EL (cell line): ENCODE results near the gene PADI3.

Source experiments
- DNase-seq: peaks from one replicate; pipeline ENCODE4 v3.0.0-alpha.2; 2016

PADI3 gene

GRCh38 chr1:17244821-17245740, 3.8 kb upstream of the PADI3 start:
- DNase-seq: no peak

- DNase-seq: no peak
Observed at GRCh38 chr1:17245816-17246325, 3.0 kb upstream of the PADI3 start.

GRCh38 chr1:17246971-17247370, 1.9 kb upstream of the PADI3 start:
- no peak for DNase-seq

GRCh38 chr1:17250601-17251000, 1.7 kb downstream of the PADI3 start:
- DNase-seq: peak; percentile 71

- no peak for DNase-seq
Observed at GRCh38 chr1:17251246-17251645, 2.3 kb downstream of the PADI3 start.

- DNase-seq: peak; percentile 79
Observed at GRCh38 chr1:17251701-17252376, 2.9 kb downstream of the PADI3 start.

GRCh38 chr1:17255336-17255735, 6.4 kb downstream of the PADI3 start:
- no peak for DNase-seq

- DNase-seq: no peak
Observed at GRCh38 chr1:17258116-17258757, 9.3 kb downstream of the PADI3 start.

- DNase-seq: no peak
Observed at GRCh38 chr1:17258758-17259130, 9.8 kb downstream of the PADI3 start.

- peak; percentile 72 for DNase-seq
Observed at GRCh38 chr1:17259233-17259873, 10.5 kb downstream of the PADI3 start.

GRCh38 chr1:17260264-17260663, 11.4 kb downstream of the PADI3 start:
- no peak for DNase-seq

- DNase-seq: no peak
Observed at GRCh38 chr1:17260738-17261137, 11.8 kb downstream of the PADI3 start.

- no peak for DNase-seq
Observed at GRCh38 chr1:17263936-17264335, 15.0 kb downstream of the PADI3 start.

- no peak for DNase-seq
Observed at GRCh38 chr1:17264470-17264869, 15.6 kb downstream of the PADI3 start.

- peak; percentile 67 for DNase-seq
Observed at GRCh38 chr1:17265162-17265561, 16.3 kb downstream of the PADI3 start.

GRCh38 chr1:17265950-17266349, 17.1 kb downstream of the PADI3 start:
- no peak for DNase-seq

- DNase-seq: no peak
Observed at GRCh38 chr1:17270891-17271765, 22.2 kb downstream of the PADI3 start.

- DNase-seq: no peak
Observed at GRCh38 chr1:17272066-17272465, 23.2 kb downstream of the PADI3 start.

GRCh38 chr1:17272646-17273045, 23.7 kb downstream of the PADI3 start:
- no peak for DNase-seq

- DNase-seq: no peak
Observed at GRCh38 chr1:17273096-17273495, 24.2 kb downstream of the PADI3 start.

- DNase-seq: peak; percentile 71
Observed at GRCh38 chr1:17274186-17275170, 25.6 kb downstream of the PADI3 start.
